ENCODE measurements around the gene STRIP2.
"Not testable (repeated sequence)": the region's sequence is repeated elsewhere in the genome, so short reads cannot be mapped to it uniquely, and the experiment has no call there.

The STRIP2 gene

GRCh38 chr7:129454249-129454551 is 20.0 kb downstream of the STRIP2 start:
- DNase-seq, result no peak

GRCh38 chr7:129456421-129456820 is 22.2 kb downstream of the STRIP2 start:
- no peak for DNase-seq

- DNase-seq, result no peak
Observed at GRCh38 chr7:129457101-129457500, 22.9 kb downstream of the STRIP2 start.

- no peak for DNase-seq
Observed at GRCh38 chr7:129458171-129458570, 23.9 kb downstream of the STRIP2 start.

- no peak for DNase-seq
Observed at GRCh38 chr7:129461809-129462208, 27.6 kb downstream of the STRIP2 start.

GRCh38 chr7:129462420-129462819 is 28.2 kb downstream of the STRIP2 start:
- DNase-seq, result no peak

- DNase-seq, result no peak
Observed at GRCh38 chr7:129464194-129464593, 30.0 kb downstream of the STRIP2 start.

GRCh38 chr7:129465080-129465479 is 30.8 kb downstream of the STRIP2 start:
- no peak for DNase-seq

- no peak for DNase-seq
Observed at GRCh38 chr7:129466796-129467195, 32.6 kb downstream of the STRIP2 start.

- DNase-seq, result no peak
Observed at GRCh38 chr7:129468087-129468486, 33.9 kb downstream of the STRIP2 start.

GRCh38 chr7:129468547-129468946 is 34.3 kb downstream of the STRIP2 start:
- no peak for DNase-seq

GRCh38 chr7:129469930-129470329 is 35.7 kb downstream of the STRIP2 start:
- no peak for DNase-seq

- no peak for DNase-seq
Observed at GRCh38 chr7:129470411-129470810, 36.2 kb downstream of the STRIP2 start.

GRCh38 chr7:129471402-129471827 is 37.2 kb downstream of the STRIP2 start:
- no peak for DNase-seq

GRCh38 chr7:129475931-129476330 is 41.7 kb downstream of the STRIP2 start:
- not testable (repeated sequence) for DNase-seq

GRCh38 chr7:129476398-129476797 is 42.2 kb downstream of the STRIP2 start:
- DNase-seq, result not testable (repeated sequence)

- DNase-seq, result no peak
Observed at GRCh38 chr7:129479831-129480230, 45.6 kb downstream of the STRIP2 start.

- DNase-seq, result no peak
Observed at GRCh38 chr7:129480674-129481363, 46.6 kb downstream of the STRIP2 start.

- DNase-seq, result not testable (repeated sequence)
Observed at GRCh38 chr7:129481376-129481775, 47.1 kb downstream of the STRIP2 start.

- DNase-seq, result no peak
Observed at GRCh38 chr7:129482781-129483180, 48.5 kb downstream of the STRIP2 start.

- DNase-seq, result no peak
Observed at GRCh38 chr7:129489491-129489890, 55.3 kb downstream of the STRIP2 start.

- DNase-seq, result no peak
Observed at GRCh38 chr7:129492391-129492790, 58.2 kb downstream of the STRIP2 start.

- no peak for DNase-seq
Observed at GRCh38 chr7:129493555-129493954, 59.3 kb downstream of the STRIP2 start.

GRCh38 chr7:129494041-129494440 is 59.8 kb downstream of the STRIP2 start:
- DNase-seq, result no peak

- DNase-seq, result no peak
Observed at GRCh38 chr7:129495987-129496386, 61.8 kb downstream of the STRIP2 start.

Measured in T-helper 9 cell (primary cell).